Thyroid gland (tissue), 4 donors: Measurements from ENCODE around the gene TRAF4.

Source experiments
- POLR2A ChIP-seq, 2 donors: fragments of 450-650 bp; IDR thresholded peaks; one replicate each; pipeline ENCODE4 v1.6.1; 2017; ENCODE audit warnings: antibody characterized with exemption in 2 of 2, mild to moderate bottlenecking in 2 of 2, moderate library complexity in 1 of 2
- TF ChIP-seq, protein P1 (sequence below), 6 experiments: fragments of 200-600 bp in 3 of 6; fragments of 450-650 bp in 3 of 6; sonication (generic) in 3 of 6; IDR thresholded peaks; one replicate each; pipeline ENCODE4 v1.5.1; 2016 to 2019; ENCODE audit warnings: antibody characterized with exemption in 6 of 6, mild to moderate bottlenecking in 2 of 6, inconsistent platforms in 1 of 6, moderate library complexity in 1 of 6

GRCh38 chr17:28737770-28738679 is 5.8 kb upstream of the TRAF4 start:
- TF ChIP-seq, protein P1, sequence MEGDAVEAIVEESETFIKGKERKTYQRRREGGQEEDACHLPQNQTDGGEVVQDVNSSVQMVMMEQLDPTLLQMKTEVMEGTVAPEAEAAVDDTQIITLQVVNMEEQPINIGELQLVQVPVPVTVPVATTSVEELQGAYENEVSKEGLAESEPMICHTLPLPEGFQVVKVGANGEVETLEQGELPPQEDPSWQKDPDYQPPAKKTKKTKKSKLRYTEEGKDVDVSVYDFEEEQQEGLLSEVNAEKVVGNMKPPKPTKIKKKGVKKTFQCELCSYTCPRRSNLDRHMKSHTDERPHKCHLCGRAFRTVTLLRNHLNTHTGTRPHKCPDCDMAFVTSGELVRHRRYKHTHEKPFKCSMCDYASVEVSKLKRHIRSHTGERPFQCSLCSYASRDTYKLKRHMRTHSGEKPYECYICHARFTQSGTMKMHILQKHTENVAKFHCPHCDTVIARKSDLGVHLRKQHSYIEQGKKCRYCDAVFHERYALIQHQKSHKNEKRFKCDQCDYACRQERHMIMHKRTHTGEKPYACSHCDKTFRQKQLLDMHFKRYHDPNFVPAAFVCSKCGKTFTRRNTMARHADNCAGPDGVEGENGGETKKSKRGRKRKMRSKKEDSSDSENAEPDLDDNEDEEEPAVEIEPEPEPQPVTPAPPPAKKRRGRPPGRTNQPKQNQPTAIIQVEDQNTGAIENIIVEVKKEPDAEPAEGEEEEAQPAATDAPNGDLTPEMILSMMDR (IDR thresholded peaks at IDR 0.05): no peak
- no peak for TF ChIP-seq POLR2A (IDR thresholded peaks at IDR 0.05)
